Hematopoietic multipotent progenitor cell treated with erythropoietin and hydrocortisone succinate and interleukin-3 and kit ligand, for 17 days (in vitro differentiated cells): ENCODE data around the gene TMEM121B.
"Not testable (repeated sequence)": the region's sequence is repeated elsewhere in the genome, so short reads cannot be mapped to it uniquely, and the experiment has no call there.

Experiments
- DNase-seq: peaks from one replicate; pipeline ENCODE4 v3.0.0-alpha.2; 2015; ENCODE audit warnings: low spot score

Gene TMEM121B

GRCh38 chr22:17121233-17122195 lies at the start of gene TMEM121B:
TMEM121B (minus strand) TSS chr22:17121360; CDS start chr22:17121127, 233 bp downstream.
- DNase-seq: no peak

- DNase-seq: no peak
Measured at GRCh38 chr22:17167486-17167885, 46.3 kb upstream of the TMEM121B start.

- no peak for DNase-seq
Measured at GRCh38 chr22:17164392-17165024, 43.3 kb upstream of the TMEM121B start.

GRCh38 chr22:17162731-17163130 lies 41.6 kb upstream of the TMEM121B start:
- no peak for DNase-seq

GRCh38 chr22:17161991-17162390 lies 40.8 kb upstream of the TMEM121B start:
- no peak for DNase-seq

- DNase-seq: no peak
Measured at GRCh38 chr22:17159504-17159951, 38.4 kb upstream of the TMEM121B start.

GRCh38 chr22:17158568-17159503 lies 37.7 kb upstream of the TMEM121B start, which contains the start of gene HDHD5:
HDHD5 (minus strand) TSS chr22:17159277; CDS start chr22:17159251, 26 bp downstream.
- peak; percentile 17 for DNase-seq

GRCh38 chr22:17158176-17158567 lies 37.0 kb upstream of the TMEM121B start:
- no peak for DNase-seq

- no peak for DNase-seq
Measured at GRCh38 chr22:17157714-17158113, 36.6 kb upstream of the TMEM121B start.

GRCh38 chr22:17155941-17156340 lies 34.8 kb upstream of the TMEM121B start:
- no peak for DNase-seq

GRCh38 chr22:17152971-17153370 lies 31.8 kb upstream of the TMEM121B start:
- no peak for DNase-seq

GRCh38 chr22:17152340-17152739 lies 31.2 kb upstream of the TMEM121B start:
- DNase-seq: no peak

- DNase-seq: no peak
Measured at GRCh38 chr22:17149076-17149815, 28.1 kb upstream of the TMEM121B start.

- DNase-seq: not testable (repeated sequence)
Measured at GRCh38 chr22:17147458-17147857, 26.3 kb upstream of the TMEM121B start.

GRCh38 chr22:17145021-17145680 lies 24.0 kb upstream of the TMEM121B start:
- DNase-seq: no peak

GRCh38 chr22:17143826-17144225 lies 22.7 kb upstream of the TMEM121B start:
- DNase-seq: no peak

- no peak for DNase-seq
Measured at GRCh38 chr22:17143101-17143500, 21.9 kb upstream of the TMEM121B start.

- DNase-seq: no peak
Measured at GRCh38 chr22:17140826-17141766, 19.9 kb upstream of the TMEM121B start.

- DNase-seq: no peak
Measured at GRCh38 chr22:17140022-17140421, 18.9 kb upstream of the TMEM121B start.
